Dermis blood vessel endothelial cell (primary cell): ENCODE results near the gene LRTM1. TPM values are rescaled to one million over a fixed set of nuclear protein-coding genes. Genes with fewer than 3 reads are reported as not detected.

Source experiments
- DNase-seq: peaks from one replicate; pipeline ENCODE4 v3.0.0; 2010
- total RNA-seq: library from RNA; depleted of rRNA; stranded (reverse); fragments of >200 nt; gene quantifications from 2 replicates; pipeline ENCODE4 v1.2.3, GENCODE V29; 2014

LRTM1 gene
- total RNA-seq, 1 donor from 2014 or later, result not detected

GRCh38 chr3:54891540-54891897 lies 36.3 kb downstream of the LRTM1 start:
- no peak for DNase-seq

GRCh38 chr3:54889731-54890130 lies 38.1 kb downstream of the LRTM1 start:
- no peak for DNase-seq

- DNase-seq, result no peak
These were observed 39.0 kb downstream of the LRTM1 start for GRCh38 chr3:54888873-54889272.

- no peak for DNase-seq
These were observed 39.7 kb downstream of the LRTM1 start for GRCh38 chr3:54888162-54888561.

GRCh38 chr3:54882129-54882833 lies 45.6 kb downstream of the LRTM1 start:
- no peak for DNase-seq

- DNase-seq, result no peak
These were observed 49.7 kb downstream of the LRTM1 start for GRCh38 chr3:54878145-54878544.

GRCh38 chr3:54877730-54878129 lies 50.1 kb downstream of the LRTM1 start:
- DNase-seq, result no peak

GRCh38 chr3:54876694-54877093 lies 51.2 kb downstream of the LRTM1 start:
- no peak for DNase-seq

- DNase-seq, result no peak
These were observed 52.1 kb downstream of the LRTM1 start for GRCh38 chr3:54875596-54876268.

- DNase-seq, result no peak
These were observed 52.9 kb downstream of the LRTM1 start for GRCh38 chr3:54874816-54875556.

GRCh38 chr3:54873059-54874010 lies 54.5 kb downstream of the LRTM1 start:
- DNase-seq, result no peak

GRCh38 chr3:54871867-54872266 lies 56.0 kb downstream of the LRTM1 start:
- DNase-seq, result no peak

- no peak for DNase-seq
These were observed 57.4 kb downstream of the LRTM1 start for GRCh38 chr3:54870423-54870822.
